Ovary (tissue), 9 donors: Measurements from ENCODE around the gene CEP131. TPM values are rescaled to one million over a fixed set of nuclear protein-coding genes. Genes with fewer than 3 reads are reported as not detected.
A peak's percentile ranks its signal among the peaks of the same experiment; 100 is the strongest.

Experiments
- DNase-seq, 5 donors: peaks; one replicate each; pipeline ENCODE4 v3.0.0-alpha.2; 2019 to 2020
- H3K27ac ChIP-seq, 2 donors: fragments of 200-600 bp; one replicate each; pipeline versions ENCODE4 v1.5.1 to v1.8.0; 2019 to 2022
- H3K27me3 ChIP-seq: fragments of 200-600 bp; one replicate; pipeline ENCODE4 v1.8.0; 2022
- H3K36me3 ChIP-seq: fragments of 200-600 bp; sonication (generic); one replicate; pipeline ENCODE4 v1.5.1; 2019
- H3K4me1 ChIP-seq: one replicate; pipeline ENCODE4 v1.8.1; 2013; ENCODE audit warnings: mild to moderate bottlenecking, moderate library complexity; ENCODE audit not compliant: insufficient read depth
- H3K4me3 ChIP-seq: fragments of 200-600 bp; sonication (generic); one replicate; pipeline ENCODE4 v1.5.1; 2017
- H3K9me3 ChIP-seq, 2 donors: fragments of 200-600 bp in 1 of 2; sonication (generic) in 1 of 2; one replicate each; pipeline versions ENCODE4 v1.5.1 to v1.8.1; 2013 to 2019; ENCODE audit warnings: mild to moderate bottlenecking in 1 of 2, moderate library complexity in 1 of 2
- CTCF ChIP-seq, 3 donors: fragments of 450-650 bp in 2 of 3; fragments of 200-600 bp in 1 of 3; IDR thresholded peaks; one replicate each; pipeline versions ENCODE4 v1.5.1 to v1.8.0; 2016 to 2022; ENCODE audit warnings: antibody characterized with exemption in 3 of 3, mild to moderate bottlenecking in 1 of 3
- EP300 ChIP-seq: sonication (generic); formaldehyde crosslinking; IDR thresholded peaks from one replicate; pipeline ENCODE4 v1.6.1; 2017; ENCODE audit warnings: antibody characterized with exemption
- POLR2A ChIP-seq: fragments of 450-650 bp; IDR thresholded peaks from one replicate; pipeline ENCODE4 v1.6.1; 2017; ENCODE audit warnings: antibody characterized with exemption, mild to moderate bottlenecking, moderate library complexity
- whole genome bisulfite sequencing, 3 donors: extraction: QIAGEN DNeasy Blood & Tissue Kit in 1 of 3; methylation state at CpG; one replicate each; pipeline versions ENCODE4 v1.1.5 to v1.1.7; 2013 to 2017; 5-methylcytosine and 5-hydroxymethylcytosine counted together
- intact Hi-C, 4 donors: fragments of 100-400 bp; cut with DNase I; formaldehyde crosslinking; loops; one replicate each; pipeline versions ENCODE4 v1.11.0 to v1.15.1; 2022 to 2023
- polyA plus RNA-seq, 2 donors: library from polyadenylated mRNA; stranded (reverse); fragments of 200-250 nt in 1 of 2; fragments of 350-450 nt in 1 of 2; fragmentation: Illumina TruSeq in 1 of 2; extraction: RNeasy Lipid Tissue Mini Kit (QIAGEN cat#74804) in 1 of 2; gene quantifications; one replicate each; pipeline ENCODE4 v1.2.3, GENCODE V29; 2013 to 2014
- total RNA-seq, 7 donors: library from RNA; depleted of rRNA in 2 of 7; stranded (reverse); fragments of >200 nt in 2 of 7; fragmentation: NEBNext Ultra II Directional in 3 of 7; extraction: Animal tissue kit (Norgen Biotek cat#: 25700) in 3 of 7; gene quantifications; one replicate each; pipeline versions ENCODE4 v1.1.0 to v1.2.4, GENCODE V29; 2016 to 2023
- donor health status: DM: no; HTN: no; CAD: no; lungs with moderate emphysema.
- donor health status: DM: no; HTN: no; CAD: no.
- donor health status: Bipolar disorder and iron deficiency.
- donor health status: DM: yes; HTN: yes; CAD: no.
- donor health status: DM: no; HTN: no; CAD: no.
- donor health status: DM: yes; HTN: yes; CAD: no.

Gene CEP131
- total and polyA plus RNA-seq, 9 donors = 0.22 to 10.7 (median 8.8) TPM

DNA sequence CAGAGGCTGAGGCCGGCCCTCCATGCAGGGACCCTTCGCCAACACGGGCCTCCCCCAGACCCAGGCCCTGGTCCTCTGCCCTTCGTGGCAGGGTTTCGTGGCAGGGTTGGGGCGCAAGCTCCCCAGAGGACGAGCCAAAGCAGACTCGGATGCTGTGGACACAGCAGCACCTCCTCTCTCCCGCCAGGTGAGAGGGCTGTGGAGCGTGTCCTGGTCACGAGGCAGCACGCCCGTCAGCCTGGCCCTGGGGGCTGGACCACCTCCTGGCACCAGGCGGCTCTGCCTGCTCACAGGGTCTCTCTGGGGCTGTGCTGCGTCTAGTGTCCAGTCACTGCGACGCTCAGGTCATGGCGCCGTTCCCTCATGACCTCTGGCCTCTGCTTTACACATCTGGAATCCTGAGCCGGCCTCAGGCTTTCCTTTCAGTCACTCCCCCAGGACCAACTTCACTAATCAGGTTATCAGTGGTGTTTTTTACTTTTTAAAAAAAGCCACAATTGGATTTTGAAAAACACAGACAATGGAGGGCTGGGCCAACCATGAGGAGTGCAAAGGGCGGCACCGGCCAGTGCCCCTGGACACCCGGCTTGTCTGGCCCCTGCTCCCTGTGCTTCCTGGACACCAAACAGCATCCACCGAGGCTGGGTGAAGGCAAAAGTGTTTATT, 21.7 kb upstream of the CEP131 start:
- Histone ChIP-seq H3K27me3 (no peaks in the 10 kb centered on the region), H3K36me3 (no peaks in the 10 kb centered on the region), H3K4me1 (peaks cover 3% of the 10 kb centered on the region), H3K27ac (no peak overlapping the region), H3K9me3 (no peaks in the 10 kb centered on the region), H3K4me3 (no peak overlapping the region)
- WGBS, 3 donors = 57 to 65% (median 59%) methylated on average over 24 of the region's 24 CpGs
- TF ChIP-seq EP300 = no peak
- TF ChIP-seq POLR2A = no peak
- no peak for TF ChIP-seq CTCF (IDR thresholded peaks at IDR 0.05)
- intact Hi-C loops = loop anchor here in 1 of 4 donors (5.0 kb wide), 1 partner anchor 102 kb away; no protein-coding TSS in a partner anchor
- no peak for DNase-seq

GRCh38 chr17:81243333-81243664, 20.5 kb upstream of the CEP131 start:
- Histone ChIP-seq H3K9me3 (no peaks in the 10 kb centered on the region), H3K27me3 (no peaks in the 10 kb centered on the region), H3K27ac (no peak overlapping the region), H3K4me3 (no peak overlapping the region), H3K4me1 (peaks cover 3% of the 10 kb centered on the region), H3K36me3 (no peaks in the 10 kb centered on the region)
- no peak for DNase-seq
- WGBS, 3 donors = 66 to 78% (median 77%) methylated on average over 10 of the region's 10 CpGs
- no peak for TF ChIP-seq POLR2A
- no peak for TF ChIP-seq EP300
- no peak for TF ChIP-seq CTCF (IDR thresholded peaks at IDR 0.05)
- intact Hi-C loops = loop anchor here in 2 of 4 donors (2.0 to 5.0 kb wide), 2 partner anchors 100 to 101 kb away; no protein-coding TSS in a partner anchor

DNA sequence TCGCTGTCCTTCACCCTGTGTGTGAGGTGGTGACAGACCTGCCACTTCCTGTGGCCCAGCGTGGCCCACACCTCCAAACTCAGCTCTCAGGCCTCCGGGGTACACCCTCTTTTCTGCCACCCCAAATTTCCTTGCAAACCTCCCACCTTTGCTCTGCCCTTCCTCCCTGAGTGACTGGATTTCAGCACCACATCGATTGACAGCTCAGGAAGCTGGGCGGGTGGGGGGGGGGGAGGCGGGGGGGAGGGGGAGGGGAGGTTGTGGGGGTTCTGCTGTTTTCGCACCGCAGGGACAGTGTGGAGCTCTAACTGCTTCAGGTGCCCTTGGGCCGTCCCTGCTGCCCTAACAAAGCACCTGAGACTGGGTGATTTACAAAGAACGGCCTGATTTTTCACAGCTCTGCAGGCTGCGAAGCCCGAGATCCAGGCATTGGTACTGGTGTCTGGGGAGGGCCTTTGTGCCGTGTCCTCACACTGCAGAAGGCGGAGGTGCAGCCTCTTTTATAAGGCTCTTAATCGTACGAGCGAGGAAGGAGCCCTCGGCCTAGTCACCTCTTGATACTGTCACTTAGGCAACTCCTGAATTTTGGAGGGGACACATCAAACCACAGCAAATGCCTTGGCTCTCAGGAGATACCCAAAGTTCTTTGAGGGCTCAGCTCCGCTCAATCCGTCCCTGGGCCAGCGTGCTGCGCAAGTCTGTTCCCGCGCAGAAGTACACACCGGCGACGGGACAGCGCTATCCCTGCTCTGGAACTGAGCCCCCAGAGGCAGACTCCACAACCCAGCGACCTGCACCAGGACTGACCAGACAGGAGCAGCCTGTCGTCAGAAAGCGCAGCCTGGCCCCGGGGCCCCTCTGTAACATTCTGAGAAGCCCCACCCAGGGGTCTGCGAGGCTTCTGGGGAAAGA, 19.9 kb upstream of the CEP131 start:
- no peak for TF ChIP-seq POLR2A
- no peak for TF ChIP-seq EP300
- no peak for TF ChIP-seq CTCF (IDR thresholded peaks at IDR 0.05)
- Histone ChIP-seq H3K4me1 (peaks cover 4% of the 10 kb centered on the region), H3K27me3 (no peaks in the 10 kb centered on the region), H3K27ac (no peak overlapping the region), H3K4me3 (no peak overlapping the region), H3K36me3 (no peaks in the 10 kb centered on the region), H3K9me3 (no peaks in the 10 kb centered on the region)
- intact Hi-C loops = loop anchor here in 2 of 4 donors (2.0 to 5.0 kb wide), 2 partner anchors 100 kb away; no protein-coding TSS in a partner anchor
- DNase-seq = no peak
- WGBS, 3 donors = 76 to 82% (median 80%) methylated on average over 29 to 33 of the region's 33 CpGs

GRCh38 chr17:81241648-81242420, 19.1 kb upstream of the CEP131 start:
- Histone ChIP-seq H3K9me3 (no peaks in the 10 kb centered on the region), H3K4me3 (no peak overlapping the region), H3K36me3 (no peaks in the 10 kb centered on the region), H3K27ac (no peak overlapping the region), H3K4me1 (peaks cover 5% of the 10 kb centered on the region), H3K27me3 (no peaks in the 10 kb centered on the region)
- 43 to 52% (median 47%) methylated on average over 15 to 26 of the region's 26 CpGs for WGBS, 3 donors
- intact Hi-C loops = loop anchor here in 2 of 4 donors (2.0 to 5.0 kb wide), 2 partner anchors 99 to 100 kb away; no protein-coding TSS in a partner anchor
- peak in 3 of 5 donors; percentile 64 to 77 (median 64) for DNase-seq
- no peak for TF ChIP-seq POLR2A
- TF ChIP-seq CTCF (IDR thresholded peaks at IDR 0.05) = peak; percentile 49 to 58 (median 58)
